Trophoblast cell (in vitro differentiated cells and primary cell): ENCODE measurements around the gene SYVN1.

Source experiments
- DNase-seq, 2 donors: peaks; one replicate each; pipeline ENCODE4 v3.0.0-alpha.2; 2016
- H2AFZ ChIP-seq: 2 replicates; pipeline ENCODE4 v1.6.1; 2013; ENCODE audit warnings: low read length, moderate library complexity, mild to moderate bottlenecking; ENCODE audit not compliant: insufficient read depth, poor library complexity
- H2AK5ac ChIP-seq: 2 replicates; pipeline ENCODE4 v1.6.1; 2013; ENCODE audit warnings: mild to moderate bottlenecking, low read length
- H2BK120ac ChIP-seq: 2 replicates; pipeline ENCODE4 v1.6.1; 2013; ENCODE audit warnings: low read length, mild to moderate bottlenecking, moderate library complexity; ENCODE audit not compliant: insufficient read depth, poor library complexity
- H2BK12ac ChIP-seq: 2 replicates; pipeline ENCODE4 v1.6.1; 2013; ENCODE audit warnings: mild to moderate bottlenecking, low read length, moderate library complexity
- H2BK5ac ChIP-seq: 2 replicates; pipeline ENCODE4 v1.6.1; 2013; ENCODE audit warnings: low read length, low read depth, moderate library complexity, mild to moderate bottlenecking; ENCODE audit not compliant: poor library complexity
- H3K14ac ChIP-seq: 2 replicates; pipeline ENCODE4 v1.6.1; 2013; ENCODE audit warnings: mild to moderate bottlenecking, low read length
- H3K18ac ChIP-seq: 2 replicates; pipeline ENCODE4 v1.6.1; 2013; ENCODE audit warnings: mild to moderate bottlenecking, low read length
- H3K23ac ChIP-seq: 2 replicates; pipeline ENCODE4 v1.6.1; 2013; ENCODE audit warnings: low read length
- H3K27ac ChIP-seq: 2 replicates; pipeline ENCODE4 v1.5.1; 2013; ENCODE audit warnings: low read depth, mild to moderate bottlenecking, inconsistent platforms, low read length, moderate library complexity
- H3K27me3 ChIP-seq: 2 replicates; pipeline ENCODE4 v1.6.1; 2013; ENCODE audit warnings: inconsistent platforms, mild to moderate bottlenecking, low read length, moderate library complexity; ENCODE audit not compliant: insufficient read depth
- H3K36me3 ChIP-seq, 2 experiments: 1 replicate in 1 of 2; 2 replicates in 1 of 2; pipeline ENCODE4 v1.6.1; 2013; ENCODE audit warnings: low read length in 2 of 2, mild to moderate bottlenecking in 2 of 2, moderate library complexity in 1 of 2; ENCODE audit not compliant: insufficient read depth in 2 of 2, control insufficient read depth in 1 of 2
- H3K4ac ChIP-seq: 2 replicates; pipeline ENCODE4 v1.6.1; 2013; ENCODE audit warnings: low read depth, mild to moderate bottlenecking, low read length, moderate library complexity
- H3K4me1 ChIP-seq, 2 experiments: 1 replicate in 1 of 2; 2 replicates in 1 of 2; pipeline ENCODE4 v1.6.1; 2013; ENCODE audit warnings: low read length in 2 of 2, mild to moderate bottlenecking in 2 of 2, moderate library complexity in 1 of 2; ENCODE audit not compliant: insufficient read depth in 2 of 2, control insufficient read depth in 1 of 2
- H3K4me2 ChIP-seq: 2 replicates; pipeline ENCODE4 v1.6.1; 2013; ENCODE audit warnings: inconsistent platforms, mild to moderate bottlenecking, low read length, moderate library complexity
- H3K4me3 ChIP-seq: 2 replicates; pipeline ENCODE4 v1.5.1; 2013; ENCODE audit warnings: mild to moderate bottlenecking, low read depth, low read length, inconsistent platforms
- H3K79me1 ChIP-seq: one replicate; pipeline ENCODE4 v1.6.1; 2013; ENCODE audit warnings: low read length
- H3K79me2 ChIP-seq: 2 replicates; pipeline ENCODE4 v1.6.1; 2013; ENCODE audit warnings: low read length, mild to moderate bottlenecking; ENCODE audit not compliant: control insufficient read depth, insufficient read depth, poor library complexity
- H3K9ac ChIP-seq: 2 replicates; pipeline ENCODE4 v1.6.1; 2013; ENCODE audit warnings: mild to moderate bottlenecking, low read length
- H3K9me3 ChIP-seq: 2 replicates; pipeline ENCODE4 v1.6.1; 2013; ENCODE audit warnings: low read depth, mild to moderate bottlenecking, control low read depth, inconsistent platforms, low read length; ENCODE audit not compliant: insufficient read depth
- H4K12ac ChIP-seq: 2 replicates; pipeline ENCODE4 v1.6.1; 2013; ENCODE audit warnings: low read depth, mild to moderate bottlenecking, low read length, moderate library complexity
- H4K8ac ChIP-seq: 2 replicates; pipeline ENCODE4 v1.6.1; 2013; ENCODE audit warnings: low read depth, mild to moderate bottlenecking, low read length, moderate library complexity
- H4K91ac ChIP-seq: one replicate; pipeline ENCODE4 v1.6.1; 2013; ENCODE audit warnings: low read depth, mild to moderate bottlenecking, low read length, moderate library complexity
- WGBS: extraction: QIAGEN DNeasy Blood & Tissue Kit; methylation state at CpG from one replicate; pipeline ENCODE4 v1.1.7; 2013; ENCODE audit warnings: missing lambda C conversion rate; ENCODE audit not compliant: insufficient read length, insufficient coverage; ENCODE audit errors: extremely low coverage; 5-methylcytosine and 5-hydroxymethylcytosine counted together

The SYVN1 gene

DNA sequence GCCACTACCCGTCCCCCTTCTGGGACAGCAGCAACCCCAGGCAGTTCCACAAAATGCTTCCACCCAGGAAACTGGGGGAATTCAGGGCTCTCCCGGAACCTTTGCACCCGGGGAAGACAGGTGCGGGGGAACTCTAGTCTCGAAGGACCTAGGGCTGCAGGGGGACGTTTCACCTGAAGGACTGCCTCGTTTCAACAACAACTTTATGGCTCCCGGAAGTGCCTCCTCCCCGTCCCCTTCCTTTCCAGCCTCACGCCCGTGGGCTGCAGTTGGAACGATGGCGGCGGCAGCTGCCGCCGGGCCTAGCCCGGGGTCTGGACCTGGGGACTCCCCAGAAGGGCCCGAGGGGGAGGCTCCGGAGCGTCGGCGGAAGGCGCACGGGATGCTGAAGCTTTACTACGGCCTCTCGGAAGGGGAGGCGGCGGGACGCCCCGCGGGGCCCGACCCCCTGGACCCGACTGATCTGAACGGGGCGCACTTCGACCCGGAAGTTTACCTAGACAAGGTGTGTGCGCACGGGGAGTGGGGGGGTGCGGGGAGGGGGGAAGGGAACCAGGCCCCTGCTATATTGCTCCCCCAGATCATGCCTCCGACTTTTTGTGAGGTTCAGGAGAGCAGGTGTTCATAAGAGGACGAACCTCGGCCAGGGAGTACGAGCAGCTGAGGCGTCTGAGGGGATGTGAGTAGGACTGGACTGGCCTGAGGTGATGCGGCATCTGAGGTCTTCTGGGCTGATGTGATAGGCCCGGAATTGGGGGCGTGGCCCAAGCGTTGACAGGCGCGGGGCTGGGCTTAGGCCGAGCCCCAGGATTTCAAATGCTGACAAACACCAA, 38.1 kb downstream of the SYVN1 start, which contains the start of gene VPS51:
Gene VPS51, plus strand, starts transcription at position 241 of the 833 bp plus-strand sequence. Its CDS starts 37 bp downstream, at position 278.
- H3K36me3 ChIP-seq = no peaks in the 10 kb centered on the region
- H2AFZ ChIP-seq = peak within 1 kb of the TSS; percentile 76
- peak within 1 kb of the TSS; percentile 60 for H4K91ac ChIP-seq
- H3K27ac ChIP-seq = peak within 1 kb of the TSS; percentile 56
- H3K9me3 ChIP-seq = no peaks in the 10 kb centered on the region
- peaks cover 0 to 7% of the 10 kb centered on the region in 2 experiments for H3K4me1 ChIP-seq
- H4K8ac ChIP-seq = peak within 1 kb of the TSS; percentile 98
- H3K18ac ChIP-seq = peak within 1 kb of the TSS; percentile 42
- H3K4ac ChIP-seq = no peak within 1 kb of the TSS
- no peak within 1 kb of the TSS for H3K23ac ChIP-seq
- peak within 1 kb of the TSS; percentile 85 for H4K12ac ChIP-seq
- peak within 1 kb of the TSS; percentile 76 for H3K4me3 ChIP-seq
- no peaks in the 10 kb centered on the region for H3K79me2 ChIP-seq
- H2BK5ac ChIP-seq = peak within 1 kb of the TSS; percentile 65
- H2BK120ac ChIP-seq = peak within 1 kb of the TSS; percentile 44
- peak; percentile 76 to 91 for DNase-seq
- no peak within 1 kb of the TSS for H2BK12ac ChIP-seq
- H3K4me2 ChIP-seq = peak within 1 kb of the TSS; percentile 64
- peak within 1 kb of the TSS; percentile 72 for H3K9ac ChIP-seq
- peaks cover 7% of the 10 kb centered on the region for H3K79me1 ChIP-seq
- no CpG with 5 or more reads among the region's 52 CpGs for WGBS
- no peaks in the 10 kb centered on the region for H3K27me3 ChIP-seq
- H2AK5ac ChIP-seq = no peak within 1 kb of the TSS
- H3K14ac ChIP-seq = peak within 1 kb of the TSS; percentile 47

DNA sequence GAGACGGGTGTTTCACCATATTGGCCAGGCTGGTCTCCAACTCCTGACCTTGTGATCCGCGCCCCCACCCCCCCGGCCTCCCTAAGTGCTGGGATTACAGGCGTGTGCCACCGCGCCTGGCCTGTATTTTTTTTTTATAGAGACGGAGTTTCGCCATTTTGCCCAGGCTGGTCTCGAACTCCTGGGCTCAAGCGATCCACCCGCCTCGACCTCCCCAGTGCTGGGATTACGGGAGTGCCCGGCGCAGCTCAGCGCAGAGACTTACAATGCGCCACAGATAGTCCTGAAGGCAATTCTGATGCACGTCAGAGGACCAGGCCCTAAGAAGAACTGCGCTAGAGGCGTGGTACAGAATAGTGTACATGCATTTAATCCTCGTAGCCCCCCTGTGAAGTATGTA, 38.9 kb downstream of the SYVN1 start:
- Histone ChIP-seq H3K4me3 (no peak overlapping the region), H4K91ac (peak overlapping the region; percentile 33), H3K36me3 (no peaks in the 10 kb centered on the region), H2AFZ (peak overlapping the region; percentile 76), H3K9me3 (no peaks in the 10 kb centered on the region), H3K79me1 (peaks cover 7% of the 10 kb centered on the region), H3K4ac (no peak overlapping the region), H2BK120ac (no peak overlapping the region), H2BK5ac (no peak overlapping the region), H2BK12ac (no peak overlapping the region), H2AK5ac (no peak overlapping the region), H3K27ac (no peak overlapping the region), H3K9ac (no peak overlapping the region), H3K18ac (no peak overlapping the region), H3K79me2 (no peaks in the 10 kb centered on the region), H4K12ac (peak overlapping the region; percentile 85), H3K27me3 (no peaks in the 10 kb centered on the region), H3K4me2 (peak overlapping the region; percentile 64), H4K8ac (peak overlapping the region; percentile 98), H3K14ac (peak overlapping the region; percentile 16), H3K23ac (no peak overlapping the region), H3K4me1 (peaks cover 0 to 7% of the 10 kb centered on the region in 2 experiments)
- DNase-seq = no peak
- WGBS = no CpG with 5 or more reads among the region's 22 CpGs

DNA sequence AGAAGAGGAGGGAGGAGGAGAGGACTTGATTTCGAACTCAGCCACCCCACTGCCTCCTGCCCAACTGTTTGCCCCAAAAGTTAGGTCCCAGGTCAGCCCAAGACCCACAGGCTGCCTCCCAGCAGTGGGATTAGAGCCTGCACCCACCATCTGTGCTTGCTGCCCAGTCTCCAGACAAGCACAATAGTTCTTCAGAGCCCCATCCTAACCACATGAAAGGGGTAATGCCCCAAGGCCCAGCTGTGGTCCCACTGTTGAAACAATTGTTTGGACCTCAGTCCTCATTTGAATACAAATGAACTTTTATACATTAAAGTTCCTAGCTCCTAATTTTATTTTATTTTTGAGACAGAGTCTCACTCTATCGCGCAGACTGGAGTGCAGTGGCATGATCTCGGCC, 43.7 kb downstream of the SYVN1 start:
- Histone ChIP-seq H3K79me1 (peaks cover under 1% of the 10 kb centered on the region), H2AK5ac (no peak overlapping the region), H3K9me3 (no peaks in the 10 kb centered on the region), H3K4ac (no peak overlapping the region), H3K79me2 (no peaks in the 10 kb centered on the region), H2AFZ (no peak overlapping the region), H3K23ac (no peak overlapping the region), H3K4me2 (no peak overlapping the region), H2BK120ac (no peak overlapping the region), H3K27ac (no peak overlapping the region), H3K9ac (no peak overlapping the region), H3K36me3 (peaks cover 30 to 39% of the 10 kb centered on the region in 2 experiments), H4K91ac (no peak overlapping the region), H4K8ac (no peak overlapping the region), H4K12ac (no peak overlapping the region), H3K4me1 (peaks cover 0 to 1% of the 10 kb centered on the region in 2 experiments), H3K14ac (no peak overlapping the region), H2BK12ac (no peak overlapping the region), H3K27me3 (no peaks in the 10 kb centered on the region), H2BK5ac (no peak overlapping the region), H3K18ac (no peak overlapping the region), H3K4me3 (no peak overlapping the region)
- no CpG with 5 or more reads among the region's 4 CpGs for WGBS
- DNase-seq = no peak

DNA sequence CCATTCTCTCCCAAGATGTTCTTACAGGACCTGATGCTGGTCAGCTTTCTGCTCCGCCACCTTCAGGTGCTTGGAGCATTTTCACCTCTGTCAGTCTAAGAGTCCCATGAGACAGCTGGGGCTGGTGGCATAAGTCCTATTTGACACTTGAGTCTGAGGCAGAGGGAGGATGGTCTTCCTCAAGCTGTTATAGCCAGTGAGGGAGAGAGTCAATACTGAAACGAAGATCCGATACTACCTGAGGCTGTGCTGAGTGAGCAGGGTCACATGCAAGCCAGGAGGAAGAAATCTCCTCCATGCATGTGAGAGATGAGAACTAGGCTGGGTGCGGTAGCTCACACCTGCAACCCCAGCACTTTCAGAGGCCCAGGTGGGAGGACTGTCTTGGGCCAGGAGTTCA, 44.7 kb downstream of the SYVN1 start:
- WGBS = no CpG with 5 or more reads among the region's 4 CpGs
- Histone ChIP-seq H3K4ac (no peak overlapping the region), H3K4me1 (peaks cover 4 to 5% of the 10 kb centered on the region in 2 experiments), H3K14ac (no peak overlapping the region), H2BK5ac (no peak overlapping the region), H4K12ac (no peak overlapping the region), H4K91ac (no peak overlapping the region), H3K9me3 (no peaks in the 10 kb centered on the region), H3K36me3 (peaks cover 30 to 46% of the 10 kb centered on the region in 2 experiments), H3K4me2 (no peak overlapping the region), H3K79me2 (peaks cover under 1% of the 10 kb centered on the region), H3K23ac (no peak overlapping the region), H3K27me3 (no peaks in the 10 kb centered on the region), H3K27ac (no peak overlapping the region), H4K8ac (no peak overlapping the region), H2AFZ (no peak overlapping the region), H3K18ac (no peak overlapping the region), H3K79me1 (peaks cover 1% of the 10 kb centered on the region), H3K4me3 (peak overlapping the region; percentile 20), H3K9ac (no peak overlapping the region), H2BK120ac (no peak overlapping the region), H2BK12ac (no peak overlapping the region), H2AK5ac (no peak overlapping the region)
- DNase-seq = no peak
